Psoas muscle (tissue), 8 donors: Measurements from ENCODE around the gene TAOK1. TPM values are rescaled to one million over a fixed set of nuclear protein-coding genes. Genes with fewer than 3 reads are reported as not detected.
A peak's percentile ranks its signal among the peaks of the same experiment; 100 is the strongest.

Experiments
- ATAC-seq, 4 donors: fragments of 200-7000 bp; cut with Tn5 transposase; one replicate each; pipeline ENCODE4 v1.9.1; 2020; ENCODE audit warnings: moderate library complexity in 3 of 4, mild to moderate bottlenecking in 2 of 4
- DNase-seq, 2 donors: peaks; one replicate each; pipeline ENCODE4 v3.0.0-alpha.2; 2020
- H3K27ac ChIP-seq: fragments of 200-600 bp; one replicate; pipeline ENCODE4 v1.8.0; 2022
- H3K27me3 ChIP-seq, 3 donors: fragments of 200-600 bp in 1 of 3; one replicate each; pipeline versions ENCODE4 v1.6.1 to v1.8.0; 2013 to 2022; ENCODE audit warnings: low read length in 2 of 3, mild to moderate bottlenecking in 2 of 3, moderate library complexity in 1 of 3; ENCODE audit not compliant: insufficient read depth in 3 of 3
- H3K36me3 ChIP-seq, 2 donors: fragments of 200-600 bp in 1 of 2; one replicate each; pipeline versions ENCODE4 v1.6.1 to v1.8.0; 2013 to 2022; ENCODE audit warnings: low read depth in 1 of 2, mild to moderate bottlenecking in 1 of 2, moderate library complexity in 1 of 2; ENCODE audit not compliant: insufficient read depth in 1 of 2
- H3K4me1 ChIP-seq: fragments of 200-600 bp; one replicate; pipeline ENCODE4 v1.8.0; 2022
- H3K4me3 ChIP-seq: fragments of 200-600 bp; one replicate; pipeline ENCODE4 v1.8.0; 2022; ENCODE audit warnings: mild to moderate bottlenecking
- H3K9me3 ChIP-seq: fragments of 200-600 bp; one replicate; pipeline ENCODE4 v1.8.0; 2022
- CTCF ChIP-seq: fragments of 200-600 bp; IDR thresholded peaks from one replicate; pipeline ENCODE4 v1.8.0; 2022; ENCODE audit warnings: antibody characterized with exemption
- WGBS, 3 donors: extraction: QIAGEN DNeasy Blood & Tissue Kit; methylation state at CpG; one replicate each; pipeline versions ENCODE4 v1.1.6 to v1.1.7; 2013; 5-methylcytosine and 5-hydroxymethylcytosine counted together
- intact Hi-C, 2 donors: fragments of 100-400 bp; cut with DNase I; formaldehyde crosslinking; loops; one replicate each; pipeline versions ENCODE4 v1.11.0 to v1.14.2; 2022
- polyA plus RNA-seq, 3 donors: library from polyadenylated mRNA; stranded (reverse); fragments of 200-250 nt; gene quantifications; one replicate each; pipeline ENCODE4 v1.2.3, GENCODE V29; 2013
- total RNA-seq, 4 donors: library from RNA; stranded (reverse); fragmentation: NEBNext Ultra II Directional in 2 of 4; extraction: Animal tissue kit (Norgen Biotek cat#: 25700) in 2 of 4; gene quantifications; one replicate each; pipeline versions ENCODE4 v1.2.1 to v1.2.4, GENCODE V29; 2021 to 2023
- donor health status: healthy with polysubstance abuse.
- donor health status: DM: no; HTN: no; CAD: no; lungs with moderate emphysema.
- donor health status: Bipolar disorder and iron deficiency.
- donor health status: healthy.
- donor health status: DM: yes; HTN: yes; CAD: no.
- donor health status: DM: no; HTN: no; CAD: no.
- donor health status: DM: no; HTN: no; CAD: no.
- donor health status: DM: yes; HTN: yes; CAD: no.

TAOK1 gene
- total and polyA plus RNA-seq, 7 donors = 6.3 to 49.8 (median 42.5) TPM

- no peak for TF ChIP-seq CTCF
- Histone ChIP-seq H3K36me3 (no peaks in the 10 kb centered on the region), H3K4me1 (peaks cover 35% of the 10 kb centered on the region), H3K27ac (no peak overlapping the region), H3K27me3 (no peaks in the 10 kb centered on the region), H3K4me3 (no peak overlapping the region), H3K9me3 (no peaks in the 10 kb centered on the region)
- DNase-seq (no peak), ATAC-seq (no peak)
- intact Hi-C loops = no loop called here
- 84 to 100% (median 92%) methylated on average over 1 of the region's 1 CpG for WGBS, 3 donors
Observed at GRCh38 chr17:29442451-29442850, 52.3 kb downstream of the TAOK1 start.

GRCh38 chr17:29443041-29443739 is 53.0 kb downstream of the TAOK1 start:
- H3K9me3 ChIP-seq = no peaks in the 10 kb centered on the region
- no peaks in the 10 kb centered on the region for H3K27me3 ChIP-seq
- TF ChIP-seq CTCF = no peak
- ATAC-seq (no peak), DNase-seq (no peak)
- H3K36me3 ChIP-seq = no peaks in the 10 kb centered on the region
- H3K4me3 ChIP-seq = no peak overlapping the region
- H3K4me1 ChIP-seq = peaks cover 38% of the 10 kb centered on the region
- H3K27ac ChIP-seq = no peak overlapping the region
- intact Hi-C loops = no loop called here

GRCh38 chr17:29444589-29444988 is 54.4 kb downstream of the TAOK1 start:
- no peak for DNase-seq
- Histone ChIP-seq H3K36me3 (no peaks in the 10 kb centered on the region), H3K9me3 (no peaks in the 10 kb centered on the region), H3K27ac (no peak overlapping the region), H3K4me1 (peaks cover 41% of the 10 kb centered on the region), H3K27me3 (no peaks in the 10 kb centered on the region), H3K4me3 (no peak overlapping the region)
- no peak for TF ChIP-seq CTCF
- intact Hi-C loops = no loop called here
- peak in 1 of 4 donors; percentile 72 for ATAC-seq

- no peaks in the 10 kb centered on the region for H3K9me3 ChIP-seq
- intact Hi-C loops = no loop called here
- DNase-seq = no peak
- peaks cover 54% of the 10 kb centered on the region for H3K4me1 ChIP-seq
- H3K27ac ChIP-seq = no peak overlapping the region
- H3K36me3 ChIP-seq = no peaks in the 10 kb centered on the region
- no peak overlapping the region for H3K4me3 ChIP-seq
- no peak for ATAC-seq
- no peak for TF ChIP-seq CTCF
- H3K27me3 ChIP-seq = no peaks in the 10 kb centered on the region
Observed at GRCh38 chr17:29445844-29446243, 55.7 kb downstream of the TAOK1 start.
